ENCODE data around the gene TRIO.

TRIO gene

GRCh38 chr5:14399054-14399692 lies 256.0 kb downstream of the TRIO start:
- Histone ChIP-seq H3K9me3 (ENCODE audit: control insufficient read depth, low read length) (no peaks in the 10 kb centered on the region), H3K27me3 (ENCODE audit: control insufficient read depth, insufficient read depth, low read length) (no peaks in the 10 kb centered on the region), H3K36me3 (ENCODE audit: control insufficient read depth, insufficient read depth, low read length) (no peaks in the 10 kb centered on the region), H2AFZ (no peak overlapping the region), H3K4me1 (no peaks in the 10 kb centered on the region), H3K4me2 (ENCODE audit: low read length) (no peak overlapping the region), H3K9ac (no peak overlapping the region), H3K27ac (no peak overlapping the region), H3K4me3 (ENCODE audit: low read depth, low read length) (no peak overlapping the region), H3K79me2 (peaks cover 11% of the 10 kb centered on the region)
- TF ChIP-seq CTCF (IDR thresholded peaks at IDR 0.05), result peak; percentile 74

- no peaks in the 10 kb centered on the region for H3K36me3 ChIP-seq (ENCODE audit: control insufficient read depth, insufficient read depth, low read length)
- H3K79me2 ChIP-seq, result peaks cover 11% of the 10 kb centered on the region
Observed at GRCh38 chr5:14400085-14400484, 256.9 kb downstream of the TRIO start.

GRCh38 chr5:14400611-14401010 lies 257.5 kb downstream of the TRIO start:
- TF ChIP-seq CTCF (IDR thresholded peaks at IDR 0.05), result no peak
- Histone ChIP-seq H2AFZ (no peak overlapping the region), H3K79me2 (peaks cover 11% of the 10 kb centered on the region), H3K9ac (no peak overlapping the region), H3K27ac (no peak overlapping the region), H3K4me3 (ENCODE audit: low read depth, low read length) (no peak overlapping the region), H3K36me3 (ENCODE audit: control insufficient read depth, insufficient read depth, low read length) (no peaks in the 10 kb centered on the region), H3K4me2 (ENCODE audit: low read length) (no peak overlapping the region), H3K27me3 (ENCODE audit: control insufficient read depth, insufficient read depth, low read length) (no peaks in the 10 kb centered on the region), H3K9me3 (ENCODE audit: control insufficient read depth, low read length) (no peaks in the 10 kb centered on the region), H3K4me1 (no peaks in the 10 kb centered on the region)

More at GRCh38 chr5:14400085-14400484, 256.9 kb downstream of the TRIO start:
- Histone ChIP-seq H3K27me3 (ENCODE audit: control insufficient read depth, insufficient read depth, low read length) (no peaks in the 10 kb centered on the region), H3K9ac (no peak overlapping the region), H3K4me1 (no peaks in the 10 kb centered on the region), H3K27ac (no peak overlapping the region), H3K4me2 (ENCODE audit: low read length) (no peak overlapping the region), H3K4me3 (ENCODE audit: low read depth, low read length) (no peak overlapping the region), H2AFZ (no peak overlapping the region), H3K9me3 (ENCODE audit: control insufficient read depth, low read length) (no peaks in the 10 kb centered on the region)
- no peak for TF ChIP-seq CTCF (IDR thresholded peaks at IDR 0.05)

- Histone ChIP-seq H3K9me3 (ENCODE audit: control insufficient read depth, low read length) (no peaks in the 10 kb centered on the region), H3K36me3 (ENCODE audit: control insufficient read depth, insufficient read depth, low read length) (no peaks in the 10 kb centered on the region), H3K4me2 (ENCODE audit: low read length) (no peak overlapping the region), H3K27me3 (ENCODE audit: control insufficient read depth, insufficient read depth, low read length) (no peaks in the 10 kb centered on the region), H2AFZ (no peak overlapping the region), H3K79me2 (peaks cover 11% of the 10 kb centered on the region), H3K27ac (no peak overlapping the region), H3K4me1 (no peaks in the 10 kb centered on the region), H3K9ac (no peak overlapping the region), H3K4me3 (ENCODE audit: low read depth, low read length) (no peak overlapping the region)
- TF ChIP-seq CTCF (IDR thresholded peaks at IDR 0.05), result no peak
Observed at GRCh38 chr5:14401639-14402038, 258.5 kb downstream of the TRIO start.

- no peaks in the 10 kb centered on the region for H3K27me3 ChIP-seq (ENCODE audit: control insufficient read depth, insufficient read depth, low read length)
Observed at GRCh38 chr5:14402424-14402823, 259.3 kb downstream of the TRIO start.

More at GRCh38 chr5:14402424-14402823, 259.3 kb downstream of the TRIO start:
- H3K9me3 ChIP-seq (ENCODE audit: control insufficient read depth, low read length), result no peaks in the 10 kb centered on the region
- H3K27ac ChIP-seq, result no peak overlapping the region
- no peak overlapping the region for H3K9ac ChIP-seq
- no peak overlapping the region for H3K4me3 ChIP-seq (ENCODE audit: low read depth, low read length)
- H3K4me1 ChIP-seq, result no peaks in the 10 kb centered on the region
- H3K36me3 ChIP-seq (ENCODE audit: control insufficient read depth, insufficient read depth, low read length), result no peaks in the 10 kb centered on the region
- no peak overlapping the region for H2AFZ ChIP-seq
- no peak overlapping the region for H3K4me2 ChIP-seq (ENCODE audit: low read length)
- TF ChIP-seq CTCF (IDR thresholded peaks at IDR 0.05), result no peak
- peaks cover 11% of the 10 kb centered on the region for H3K79me2 ChIP-seq
